Thyroid gland (tissue), 4 donors: Measurements from ENCODE around the gene DAPK1.

Experiments used
- CTCF ChIP-seq, 6 experiments: fragments of 200-600 bp in 3 of 6; fragments of 450-650 bp in 3 of 6; sonication (generic) in 3 of 6; IDR thresholded peaks; one replicate each; pipeline ENCODE4 v1.5.1; 2016 to 2019; ENCODE audit warnings: antibody characterized with exemption in 6 of 6, mild to moderate bottlenecking in 2 of 6, inconsistent platforms in 1 of 6, moderate library complexity in 1 of 6
- POLR2A ChIP-seq, 2 donors: fragments of 450-650 bp; IDR thresholded peaks; one replicate each; pipeline ENCODE4 v1.6.1; 2017; ENCODE audit warnings: antibody characterized with exemption in 2 of 2, mild to moderate bottlenecking in 2 of 2, moderate library complexity in 1 of 2

DNA sequence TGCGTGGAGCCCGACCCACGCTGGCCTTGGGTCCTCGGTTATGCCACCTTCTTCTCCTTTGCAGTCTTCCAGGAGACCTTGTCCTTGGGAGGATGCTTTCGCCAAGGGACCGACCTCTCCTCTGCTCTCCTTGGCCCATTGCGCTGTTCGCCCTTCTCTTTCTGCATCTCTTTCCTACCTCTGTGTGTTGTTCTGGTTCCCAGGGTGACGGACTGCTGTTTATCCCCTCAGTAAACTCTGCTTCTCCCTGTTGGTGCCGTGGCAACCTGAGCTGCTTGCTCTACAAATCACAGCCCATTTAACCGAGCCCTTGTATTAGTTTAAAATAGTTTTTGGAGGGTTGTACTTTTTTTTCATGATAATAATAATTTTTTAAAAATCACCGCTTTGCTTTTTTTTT is 97.9 kb downstream of the DAPK1 start:
- TF ChIP-seq CTCF (IDR thresholded peaks at IDR 0.05) (no peak), POLR2A (IDR thresholded peaks at IDR 0.05) (no peak)
